ENCODE results near the gene C17orf67.

C17orf67 gene

GRCh38 chr17:56851008-56851407, 17.3 kb upstream of the C17orf67 start:
- DNase-seq (ENCODE audit: low read depth), result no peak
- no peak overlapping the region for H3K4me3 ChIP-seq (ENCODE audit: control insufficient read depth, low read depth, low read length)

GRCh38 chr17:56850591-56850990, 16.9 kb upstream of the C17orf67 start:
- H3K4me3 ChIP-seq (ENCODE audit: control insufficient read depth, low read depth, low read length), result no peak overlapping the region
- DNase-seq (ENCODE audit: low read depth), result no peak
- TF ChIP-seq CTCF (IDR thresholded peaks at IDR 0.05; ENCODE audit: control insufficient read depth, insufficient read depth, low read depth, low read length, missing control alignments), result no peak

More at GRCh38 chr17:56851008-56851407, 17.3 kb upstream of the C17orf67 start:
- no peak for TF ChIP-seq CTCF (IDR thresholded peaks at IDR 0.05; ENCODE audit: control insufficient read depth, insufficient read depth, low read depth, low read length, missing control alignments)

- H3K4me3 ChIP-seq (ENCODE audit: control insufficient read depth, low read depth, low read length), result no peak overlapping the region
- TF ChIP-seq CTCF (IDR thresholded peaks at IDR 0.05; ENCODE audit: control insufficient read depth, insufficient read depth, low read depth, low read length, missing control alignments), result no peak
- DNase-seq (ENCODE audit: low read depth), result no peak
Measured at GRCh38 chr17:56849131-56849530, 15.4 kb upstream of the C17orf67 start.

- no peak overlapping the region for H3K4me3 ChIP-seq (ENCODE audit: control insufficient read depth, low read depth, low read length)
- no peak for DNase-seq (ENCODE audit: low read depth)
- TF ChIP-seq CTCF (IDR thresholded peaks at IDR 0.05; ENCODE audit: control insufficient read depth, insufficient read depth, low read depth, low read length, missing control alignments), result no peak
Measured at GRCh38 chr17:56847106-56847505, 13.4 kb upstream of the C17orf67 start.

GRCh38 chr17:56845934-56846333, 12.2 kb upstream of the C17orf67 start:
- H3K4me3 ChIP-seq (ENCODE audit: control insufficient read depth, low read depth, low read length), result no peak overlapping the region
- no peak for DNase-seq (ENCODE audit: low read depth)
- TF ChIP-seq CTCF (IDR thresholded peaks at IDR 0.05; ENCODE audit: control insufficient read depth, insufficient read depth, low read depth, low read length, missing control alignments), result no peak

- no peak for DNase-seq (ENCODE audit: low read depth)
- no peak for TF ChIP-seq CTCF (IDR thresholded peaks at IDR 0.05; ENCODE audit: control insufficient read depth, insufficient read depth, low read depth, low read length, missing control alignments)
- H3K4me3 ChIP-seq (ENCODE audit: control insufficient read depth, low read depth, low read length), result no peak overlapping the region
Measured at GRCh38 chr17:56842577-56842976, 8.9 kb upstream of the C17orf67 start.

- TF ChIP-seq CTCF (IDR thresholded peaks at IDR 0.05; ENCODE audit: control insufficient read depth, insufficient read depth, low read depth, low read length, missing control alignments), result no peak
- no peak for DNase-seq (ENCODE audit: low read depth)
- H3K4me3 ChIP-seq (ENCODE audit: control insufficient read depth, low read depth, low read length), result no peak overlapping the region
Measured at GRCh38 chr17:56838687-56839086, 5.0 kb upstream of the C17orf67 start.

All from AG09309 (cell line).